HepG2 (cell line): ENCODE data around the gene RIPOR1. TPM values are rescaled to one million over a fixed set of nuclear protein-coding genes. Genes with fewer than 3 reads are reported as not detected.

Source experiments
- ATF2 ChIP-seq: sonication (generic); formaldehyde crosslinking; IDR thresholded peaks from 2 replicates; pipeline ENCODE4 v1.4.0; 2020; ENCODE audit warnings: missing genetic modification reagents
- ATRX ChIP-seq: sonication (generic); formaldehyde crosslinking; IDR thresholded peaks from 2 replicates; pipeline ENCODE4 v1.4.0; 2020; ENCODE audit warnings: missing genetic modification reagents, borderline replicate concordance
- GATAD2A ChIP-seq: IDR thresholded peaks from 2 replicates; pipeline ENCODE4 v1.6.1; 2016
- HCFC1 ChIP-seq: fragments of 150-350 bp; IDR thresholded peaks from 2 replicates; pipeline ENCODE4 v1.6.1; 2014; ENCODE audit warnings: low read depth, low read length
- HES4 ChIP-seq: sonication (generic); formaldehyde crosslinking; IDR thresholded peaks from 2 replicates; pipeline ENCODE4 v1.9.0; 2021; ENCODE audit warnings: mild to moderate bottlenecking, missing genetic modification reagents, borderline replicate concordance
- HMGXB4 ChIP-seq, 2 experiments: sonication (generic) in 1 of 2; formaldehyde crosslinking in 1 of 2; IDR thresholded peaks; 2 replicates each; pipeline versions ENCODE4 v1.4.0 to v1.6.1; 2018 to 2020; ENCODE audit warnings: missing genetic modification reagents in 2 of 2, borderline replicate concordance in 1 of 2, low read depth in 1 of 2, mild to moderate bottlenecking in 1 of 2, missing biosample characterization in 1 of 2
- ISX ChIP-seq: sonication (generic); formaldehyde crosslinking; conservative IDR thresholded peaks from 2 replicates; pipeline ENCODE4 v1.5.0; 2020; ENCODE audit warnings: missing genetic modification reagents
- KLF11 ChIP-seq: IDR thresholded peaks from 2 replicates; pipeline ENCODE4 v1.6.1; 2016; ENCODE audit warnings: missing compliant biosample characterization
- KLF6 ChIP-seq: IDR thresholded peaks from 2 replicates; pipeline ENCODE4 v1.8.0; 2016; ENCODE audit warnings: missing biosample characterization, missing genetic modification reagents
- KLF9 ChIP-seq: IDR thresholded peaks from 2 replicates; pipeline ENCODE4 v1.6.1; 2016; ENCODE audit warnings: low read depth
- MXI1 ChIP-seq: IDR thresholded peaks from 3 replicates; pipeline ENCODE4 v1.6.1; 2012; ENCODE audit warnings: low read depth, low read length, inconsistent platforms, borderline replicate concordance
- NFKBIZ ChIP-seq: IDR thresholded peaks from 2 replicates; pipeline ENCODE4 v1.6.1; 2018; ENCODE audit warnings: missing genetic modification reagents, missing compliant biosample characterization
- RFX1 ChIP-seq: fragments of 450-650 bp; IDR thresholded peaks from 2 replicates; pipeline ENCODE4 v1.6.1; 2017
- SIN3B ChIP-seq: fragments of 150-350 bp; IDR thresholded peaks from 2 replicates; pipeline ENCODE4 v1.6.1; 2014; ENCODE audit warnings: low read length
- TBP ChIP-seq: sonication (generic); formaldehyde crosslinking; IDR thresholded peaks from 2 replicates; pipeline ENCODE4 v1.5.0; 2020; ENCODE audit warnings: missing genetic modification reagents
- THAP9 ChIP-seq: sonication (generic); formaldehyde crosslinking; IDR thresholded peaks from 2 replicates; pipeline ENCODE4; 2020; ENCODE audit warnings: missing genetic modification reagents, mild to moderate bottlenecking, borderline replicate concordance
- ZBTB1 ChIP-seq: sonication (generic); formaldehyde crosslinking; IDR thresholded peaks from 2 replicates; pipeline ENCODE4 v1.4.0; 2020; ENCODE audit warnings: missing genetic modification reagents, borderline replicate concordance
- ZFP1 ChIP-seq: IDR thresholded peaks from 2 replicates; pipeline ENCODE4 v1.6.1; 2016
- ZFP36L1 ChIP-seq: sonication (generic); formaldehyde crosslinking; IDR thresholded peaks from 2 replicates; pipeline ENCODE4 v1.8.0; 2022; ENCODE audit warnings: mild to moderate bottlenecking, missing genetic modification reagents, moderate library complexity
- ZFP91 ChIP-seq: sonication (generic); formaldehyde crosslinking; IDR thresholded peaks from 2 replicates; pipeline ENCODE4 v1.9.0; 2022; ENCODE audit warnings: missing genetic modification reagents, mild to moderate bottlenecking, borderline replicate concordance
- ZMAT5 ChIP-seq: sonication (generic); formaldehyde crosslinking; IDR thresholded peaks from 2 replicates; pipeline ENCODE4 v1.5.0; 2020; ENCODE audit warnings: mild to moderate bottlenecking, low read depth, missing genetic modification reagents, borderline replicate concordance
- ZNF501 ChIP-seq: sonication (generic); formaldehyde crosslinking; IDR thresholded peaks from 2 replicates; pipeline ENCODE4 v1.5.1; 2020; ENCODE audit warnings: mild to moderate bottlenecking, moderate library complexity, missing genetic modification reagents
- ZNF83 ChIP-seq: sonication (generic); formaldehyde crosslinking; IDR thresholded peaks from 2 replicates; pipeline ENCODE4 v1.4.0; 2020; ENCODE audit warnings: missing genetic modification reagents, mild to moderate bottlenecking, borderline replicate concordance
- polyA plus RNA-seq, 8 experiments: library from polyadenylated mRNA; depleted of rRNA in 3 of 8; stranded (reverse) in 7 of 8; unstranded in 1 of 8; fragments of >200 nt; fragmentation: Illumina TruSeq in 4 of 8; extraction: Trizol in 4 of 8; gene quantifications; 2 replicates each; pipeline versions ENCODE4 v1.2.1 to v1.2.3, GENCODE V29; 2011 to 2016; ENCODE audit warnings: low read depth in 4 of 8, missing spikeins in 1 of 8, mixed read lengths in 1 of 8; ENCODE audit not compliant: insufficient read depth in 1 of 8
- total RNA-seq, 5 experiments: library from RNA; depleted of rRNA; stranded (reverse); fragments of >200 nt; fragmentation: Illumina TruSeq; extraction: Trizol; gene quantifications; 2 replicates each; pipeline ENCODE4 v1.2.3, GENCODE V29; 2016; ENCODE audit warnings: low read depth in 1 of 5

Gene RIPOR1
- total and polyA plus RNA-seq, 2 of the 13 experiments (the other 11 are each of a cell fraction or from before 2014, with no cell fraction given), result 4.6 to 8.1 TPM

GRCh38 chr16:67480833-67481560 lies 47.6 kb upstream of the RIPOR1 start, which contains the start of gene ATP6V0D1 (continued):
- TF ChIP-seq KLF11 (peak; percentile 80; the same call in 1 of the 2 replicates), TBP (CRISPR knock-in tag) (no peak), ZNF83 (CRISPR knock-in tag) (no peak; the same call in 1 of the 2 replicates), ZFP1 (CRISPR knock-in tag) (peak; percentile 82), ZBTB1 (CRISPR knock-in tag) (peak; percentile 21; the same call in 1 of the 2 replicates), ATRX (CRISPR knock-in tag) (no peak), ZMAT5 (CRISPR knock-in tag) (no peak), RFX1 (no peak), ISX (no peak), ZNF501 (CRISPR knock-in tag) (peak; percentile 96), HES4 (CRISPR knock-in tag) (no peak; the same call in 1 of the 2 replicates), ATF2 (CRISPR knock-in tag) (peak; percentile 93), NFKBIZ (CRISPR knock-in tag) (0 out of 2 replicates have a peak, but pooled peaks have one; percentile 81), THAP9 (CRISPR knock-in tag) (peak; percentile 93; the same call in 1 of the 2 replicates), ZFP91 (CRISPR knock-in tag) (peak; percentile 95), KLF9 (CRISPR knock-in tag) (peak; percentile 99), MXI1 (peak; percentile 96; the same call in 2 of the 3 replicates), HCFC1 (peak; percentile 69), ZFP36L1 (CRISPR knock-in tag) (no peak), HMGXB4 (CRISPR knock-in tag; IDR thresholded peaks at IDR 0.05; ENCODE audit: borderline replicate concordance in 1 of 2, low read depth in 1 of 2) (peak; percentile 96 to 97), KLF6 (peak; percentile 77; the same call in 1 of the 2 replicates), SIN3B (no peak), GATAD2A (CRISPR knock-in tag) (peak; percentile 76)
